Uterine smooth muscle cell (primary cell): ENCODE measurements around the gene GPR135. TPM values are rescaled to one million over a fixed set of nuclear protein-coding genes. Genes with fewer than 3 reads are reported as not detected.

Experiments used
- total RNA-seq: library from RNA; depleted of rRNA; stranded (reverse); fragments of >200 nt; gene quantifications from 2 replicates; pipeline ENCODE4 v1.2.3, GENCODE V29; 2014

Gene GPR135, protein sequence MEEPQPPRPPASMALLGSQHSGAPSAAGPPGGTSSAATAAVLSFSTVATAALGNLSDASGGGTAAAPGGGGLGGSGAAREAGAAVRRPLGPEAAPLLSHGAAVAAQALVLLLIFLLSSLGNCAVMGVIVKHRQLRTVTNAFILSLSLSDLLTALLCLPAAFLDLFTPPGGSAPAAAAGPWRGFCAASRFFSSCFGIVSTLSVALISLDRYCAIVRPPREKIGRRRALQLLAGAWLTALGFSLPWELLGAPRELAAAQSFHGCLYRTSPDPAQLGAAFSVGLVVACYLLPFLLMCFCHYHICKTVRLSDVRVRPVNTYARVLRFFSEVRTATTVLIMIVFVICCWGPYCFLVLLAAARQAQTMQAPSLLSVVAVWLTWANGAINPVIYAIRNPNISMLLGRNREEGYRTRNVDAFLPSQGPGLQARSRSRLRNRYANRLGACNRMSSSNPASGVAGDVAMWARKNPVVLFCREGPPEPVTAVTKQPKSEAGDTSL
- total RNA-seq = 2.2 and 3.0 TPM in 2 replicates

GRCh38 chr14:59465316-59466135 lies at the start of gene GPR135:
GPR135 (minus strand) TSS chr14:59465380; CDS start chr14:59465226, 154 bp downstream.

DNA sequence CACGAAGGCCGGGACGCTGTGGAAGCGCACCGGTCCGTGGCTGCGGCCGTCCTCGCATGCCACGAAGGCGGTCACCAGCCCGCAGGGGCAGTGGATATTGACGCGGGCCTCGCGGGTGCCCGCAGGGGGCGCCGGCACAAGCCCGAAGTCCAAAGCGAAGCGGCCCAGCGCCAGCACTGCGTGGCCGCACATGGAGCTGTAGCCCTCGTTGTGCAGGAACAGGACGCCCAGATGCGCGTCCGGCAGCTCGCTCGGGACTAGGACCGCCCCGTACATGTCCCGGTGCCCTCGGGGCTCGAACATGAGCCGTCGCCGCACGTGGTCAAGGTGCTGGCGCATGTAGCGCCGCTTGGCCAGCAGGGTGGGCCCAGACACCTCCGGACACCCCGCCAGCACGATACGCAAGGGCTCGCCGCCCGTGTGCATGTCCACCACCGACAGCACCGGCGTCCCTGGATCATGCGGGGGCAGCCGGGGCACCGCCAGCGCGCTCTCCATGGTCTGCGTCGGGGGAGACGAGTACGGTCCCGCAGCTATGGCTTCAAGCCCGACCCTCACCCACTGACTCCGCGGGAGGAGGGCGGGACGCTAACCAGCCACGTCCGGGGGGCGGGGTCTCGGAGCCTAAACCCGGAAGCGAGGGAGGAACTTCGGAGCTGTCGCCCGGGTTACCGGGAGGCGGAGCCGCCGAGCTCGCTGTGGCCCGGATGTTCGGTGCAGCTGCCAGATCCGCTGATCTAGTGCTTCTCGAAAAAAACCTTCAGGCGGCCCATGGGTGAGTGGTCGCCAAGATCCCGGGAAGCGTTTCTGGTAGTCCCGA lies 18.8 kb upstream of the GPR135 start, which contains the start of the genes JKAMP and L3HYPDH:
TSS of gene JKAMP (plus strand) at position 699 of the 820 bp plus-strand sequence. CDS start at position 772, 73 bp downstream.
TSS of gene L3HYPDH (minus strand) at position 590 of the 820 bp plus-strand sequence. CDS start at position 498, 92 bp downstream.

Other genes with a start within 250 kb of the GPR135 start
- 43.9 and 60.9 TPM in 2 replicates for gene L3HYPDH, start 19.0 kb upstream of the GPR135 start, total RNA-seq
- 92.6 and 123 TPM in 2 replicates for gene JKAMP, start 19.1 kb upstream of the GPR135 start, total RNA-seq
- not detected in 2 replicates for gene CCDC175, start 111.4 kb upstream of the GPR135 start, total RNA-seq